ENCODE measurements around the gene SPG7. TPM values are rescaled to one million over a fixed set of nuclear protein-coding genes. Genes with fewer than 3 reads are reported as not detected.

The SPG7 gene
- 120 and 140 TPM in 2 replicates for total RNA-seq

DNA sequence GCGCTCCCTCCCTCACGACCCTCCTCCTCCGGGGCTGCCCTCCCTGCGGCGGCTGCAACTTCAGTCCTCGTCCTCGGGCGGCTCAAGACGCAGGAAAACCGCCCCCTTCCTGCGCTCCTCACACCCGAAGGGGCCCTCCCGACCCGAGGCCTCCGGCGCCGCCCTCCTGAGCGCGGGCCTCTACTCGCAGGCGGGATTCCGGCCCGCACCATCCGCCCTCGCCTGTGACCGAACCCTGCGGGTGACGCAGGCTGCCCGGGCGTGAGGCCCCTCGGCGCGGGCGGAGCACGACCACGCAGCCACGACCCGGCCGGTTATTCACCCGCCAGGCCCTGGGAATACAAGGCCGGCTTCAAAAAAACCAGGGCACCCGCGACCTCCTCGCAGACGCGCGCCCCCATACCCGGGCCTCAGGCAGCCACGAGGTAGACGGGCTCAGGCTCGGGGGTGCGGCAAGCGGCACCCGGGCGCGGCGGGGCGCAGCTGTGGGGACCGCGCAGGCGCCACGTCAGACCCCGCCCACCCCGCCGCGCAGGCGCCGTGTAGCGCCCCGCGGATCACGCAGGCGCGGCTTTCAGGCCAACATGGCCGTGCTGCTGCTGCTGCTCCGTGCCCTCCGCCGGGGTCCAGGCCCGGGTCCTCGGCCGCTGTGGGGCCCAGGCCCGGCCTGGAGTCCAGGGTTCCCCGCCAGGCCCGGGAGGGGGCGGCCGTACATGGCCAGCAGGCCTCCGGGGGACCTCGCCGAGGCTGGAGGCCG lies at the start of gene SPG7:
Gene SPG7 (plus strand): TSS at position 570 of the 757 bp plus-strand sequence. CDS start 15 bp downstream, at position 585.

DNA sequence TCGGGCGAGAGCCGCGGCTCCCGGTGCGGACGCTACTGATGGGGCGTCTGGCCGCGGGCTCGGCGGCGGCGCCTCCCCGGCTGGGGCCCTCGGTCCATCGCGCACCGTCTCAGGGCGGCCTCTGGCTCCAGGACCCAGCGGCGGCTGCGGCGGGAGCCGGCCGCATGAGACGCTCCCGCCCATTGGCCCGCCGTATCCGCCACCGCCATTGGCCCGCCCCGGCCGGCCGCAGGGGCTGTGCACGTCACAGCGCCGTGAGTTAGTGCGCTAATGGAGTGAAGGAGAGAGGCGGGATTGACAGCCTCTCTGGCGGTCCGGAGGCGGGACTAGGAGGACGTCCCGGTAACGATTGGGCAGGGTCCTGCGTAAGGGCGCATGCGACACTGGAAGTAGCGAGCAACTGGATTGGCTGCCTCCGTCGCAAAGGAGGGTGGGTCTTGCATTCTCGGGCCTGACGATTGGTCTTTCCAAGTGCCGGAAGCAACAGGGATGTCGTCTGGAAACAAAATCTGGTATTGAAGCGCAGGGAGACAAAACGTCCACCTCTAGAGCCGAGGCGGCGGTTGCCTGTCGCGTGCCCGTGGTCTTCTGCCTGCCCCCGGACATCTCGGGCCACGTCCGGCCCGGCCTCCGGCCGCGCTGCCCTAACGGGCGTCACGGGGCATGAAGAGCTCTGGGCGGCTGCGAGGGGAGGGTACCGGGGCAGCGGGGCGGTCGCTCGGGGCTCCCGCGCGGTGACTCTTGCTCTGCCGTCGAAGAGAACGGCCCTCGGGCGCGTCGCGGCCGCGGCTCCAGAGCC lies 17.6 kb upstream of the SPG7 start, which contains the start of gene ANKRD11:
Gene ANKRD11 (minus strand): TSS at position 123 of the 799 bp plus-strand sequence. CDS start 173,542 bp downstream, outside the sequence.

DNA sequence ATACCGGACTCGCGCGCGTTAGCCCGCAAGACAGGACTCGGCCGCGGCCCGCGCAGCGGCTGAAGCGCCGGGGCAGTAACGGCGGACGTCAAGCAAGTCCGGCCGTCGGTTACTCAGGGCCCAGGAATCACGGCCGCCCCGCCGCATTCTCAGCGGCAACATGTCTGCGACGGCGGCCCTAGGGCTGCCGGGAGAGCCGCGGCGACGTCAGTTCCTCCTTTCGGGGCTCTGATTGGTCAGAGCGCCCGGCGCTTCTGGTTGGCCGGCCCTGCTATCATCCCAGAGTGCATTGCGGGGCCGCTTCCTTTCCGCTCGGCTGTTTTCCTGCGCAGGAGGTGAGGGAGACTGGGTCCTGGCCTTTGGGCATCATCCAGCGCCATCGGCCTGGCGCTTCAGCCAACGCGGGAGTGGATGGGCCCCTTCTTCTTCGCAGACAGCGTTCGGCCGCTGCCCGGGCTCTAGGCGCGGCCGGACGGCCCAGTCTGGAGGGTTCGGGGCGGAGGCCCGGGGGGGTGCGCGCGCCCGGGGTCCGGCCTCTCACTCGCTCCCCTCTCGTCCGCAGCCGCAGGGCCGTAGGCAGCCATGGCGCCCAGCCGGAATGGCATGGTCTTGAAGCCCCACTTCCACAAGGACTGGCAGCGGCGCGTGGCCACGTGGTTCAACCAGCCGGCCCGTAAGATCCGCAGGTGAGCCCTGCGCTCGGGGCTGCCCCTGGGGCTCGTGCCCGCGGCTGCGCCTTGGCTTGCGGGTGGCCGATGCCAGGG lies 52.4 kb downstream of the SPG7 start, which contains the start of gene RPL13:
Gene RPL13 (plus strand): TSS at position 305 of the 764 bp plus-strand sequence. CDS start 278 bp downstream, at position 583.

DNA sequence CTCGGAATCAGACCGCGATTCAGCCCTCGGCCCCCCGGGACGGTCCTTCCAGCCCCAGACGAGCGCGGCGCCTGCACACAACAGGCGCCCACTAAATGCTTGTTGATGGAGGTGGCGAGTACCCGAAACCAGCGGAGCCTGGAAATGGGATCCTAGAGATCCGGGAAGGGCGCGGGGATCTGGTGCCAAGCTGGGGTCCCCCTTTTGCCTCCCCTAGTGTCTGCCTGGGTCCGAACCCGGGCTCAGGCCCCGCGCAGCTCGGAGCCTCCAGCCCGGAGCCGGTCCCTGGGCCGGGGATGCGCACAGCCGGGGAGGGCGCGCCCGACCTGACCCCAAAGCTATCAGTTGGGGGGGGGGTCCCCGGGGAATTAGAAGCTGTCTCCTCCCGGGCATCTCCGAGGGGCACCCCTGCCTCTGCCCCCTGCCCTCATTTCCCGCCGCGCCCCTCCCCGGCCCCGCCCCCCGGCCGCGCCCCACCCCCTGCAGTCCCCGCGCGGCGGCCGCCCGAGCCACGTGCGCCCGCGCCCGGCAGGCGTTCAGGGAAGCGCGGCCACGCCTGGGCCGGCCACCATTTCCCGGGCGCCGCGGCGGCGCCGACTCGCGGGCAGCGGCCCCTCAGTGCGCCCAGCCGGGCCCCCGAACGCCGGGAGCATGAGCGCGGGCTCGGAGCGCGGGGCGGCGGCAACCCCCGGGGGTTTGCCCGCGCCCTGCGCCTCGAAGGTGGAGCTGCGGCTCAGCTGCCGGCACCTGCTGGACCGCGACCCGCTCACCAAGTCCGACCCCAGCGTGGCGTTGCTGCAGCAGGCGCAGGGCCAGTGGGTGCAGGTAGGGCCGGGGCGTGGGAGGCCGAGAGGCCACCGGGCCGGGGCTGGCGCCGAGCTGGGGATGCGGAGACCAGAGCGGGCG lies 67.3 kb downstream of the SPG7 start, which contains the start of gene CPNE7:
Gene CPNE7 (plus strand): TSS at position 512 of the 906 bp plus-strand sequence. CDS start 140 bp downstream, at position 652.

Other genes starting within 250 kb of the SPG7 start
- gene ANKRD11, start 17.8 kb upstream of the SPG7 start, total RNA-seq = 68.9 and 105 TPM in 2 replicates
- gene RPL13, start 52.3 kb downstream of the SPG7 start, total RNA-seq = 1,126 and 2,057 TPM in 2 replicates
- 14.8 and 27.5 TPM in 2 replicates for gene CPNE7, start 67.4 kb downstream of the SPG7 start, total RNA-seq
- 0.23 and 0.30 TPM in 2 replicates for gene DPEP1, start 105.2 kb downstream of the SPG7 start, total RNA-seq
- gene CHMP1A, start 149.3 kb downstream of the SPG7 start, total RNA-seq = 71.3 and 87.6 TPM in 2 replicates
- gene SPATA33, start 149.4 kb downstream of the SPG7 start, total RNA-seq = 5.0 TPM in 2 replicates
- gene CDK10, start 178.3 kb downstream of the SPG7 start, total RNA-seq = 49.9 and 54.5 TPM in 2 replicates
- 9.5 and 16.9 TPM in 2 replicates for gene SPATA2L, start 193.3 kb downstream of the SPG7 start, total RNA-seq
- gene VPS9D1, start 212.5 kb downstream of the SPG7 start, total RNA-seq = 7.4 and 9.1 TPM in 2 replicates
- gene ZNF276, start 213.1 kb downstream of the SPG7 start, total RNA-seq = 9.5 and 18.5 TPM in 2 replicates

Data from smooth muscle cell of the umbilical artery (primary cell).